K562 (cell line): ENCODE results near the gene CYP11A1. TPM values are rescaled to one million over a fixed set of nuclear protein-coding genes. Genes with fewer than 3 reads are reported as not detected.

Experiments
- BCLAF1 ChIP-seq, 2 experiments: fragments of 450-650 bp in 1 of 2; IDR thresholded peaks; 2 replicates each; pipeline ENCODE4 v1.6.1; 2011 to 2017; ENCODE audit warnings: low read depth in 2 of 2, antibody characterized with exemption in 1 of 2, borderline replicate concordance in 1 of 2, low read length in 1 of 2, mild to moderate bottlenecking in 1 of 2, mixed read lengths in 1 of 2; ENCODE audit not compliant: control insufficient read depth in 1 of 2
- CBFB ChIP-seq: sonication (generic); formaldehyde crosslinking; IDR thresholded peaks from 2 replicates; pipeline ENCODE4 v1.4.0; 2020; ENCODE audit warnings: mild to moderate bottlenecking, missing genetic modification reagents
- CHD2 ChIP-seq: IDR thresholded peaks from 2 replicates; pipeline ENCODE4 v1.6.1; 2011; ENCODE audit warnings: low read depth, low read length
- EP300 ChIP-seq: IDR thresholded peaks from 2 replicates; pipeline ENCODE4 v1.6.1; 2012; ENCODE audit warnings: low read length, improper control_type of control experiment
- GTF2E2 ChIP-seq: fragments of 200-800 bp; sonication (Bioruptor generic); IDR thresholded peaks from 2 replicates; pipeline ENCODE4 v1.6.1; 2016; ENCODE audit warnings: missing genetic modification characterization, missing compliant biosample characterization
- KDM1A ChIP-seq, 2 experiments: fragments of 450-650 bp; IDR thresholded peaks; 2 replicates each; pipeline ENCODE4 v1.6.1; 2016; ENCODE audit warnings: mild to moderate bottlenecking in 2 of 2
- NFRKB ChIP-seq: fragments of 450-650 bp; IDR thresholded peaks from 2 replicates; pipeline ENCODE4 v1.6.1; 2016; ENCODE audit warnings: low read depth
- OTX1 ChIP-seq: fragments of 450-650 bp; formaldehyde crosslinking; IDR thresholded peaks from 2 replicates; pipeline ENCODE4 v1.4.0; 2022; ENCODE audit warnings: mild to moderate bottlenecking
- PBX2 ChIP-seq, 2 experiments: IDR thresholded peaks in 1 of 2; conservative IDR thresholded peaks in 1 of 2; 2 replicates each; pipeline ENCODE4 v1.6.1; 2016; ENCODE audit warnings: low read depth in 2 of 2, mild to moderate bottlenecking in 1 of 2, missing compliant biosample characterization in 1 of 2, missing genetic modification characterization in 1 of 2, moderate library complexity in 1 of 2
- RFX5 ChIP-seq: IDR thresholded peaks from 2 replicates; pipeline ENCODE4 v1.6.1; 2011; ENCODE audit warnings: low read depth, mild to moderate bottlenecking, improper control_type of control experiment, low read length
- SMAD2 ChIP-seq: fragments of 150-350 bp; IDR thresholded peaks from 2 replicates; pipeline ENCODE4 v1.6.1; 2014; ENCODE audit warnings: low read depth, mild to moderate bottlenecking, low read length
- SREBF1 ChIP-seq: fragments of 150-350 bp; IDR thresholded peaks from 2 replicates; pipeline ENCODE4 v1.6.1; 2014; ENCODE audit warnings: antibody characterized with exemption, low read depth, low read length, borderline replicate concordance
- SRSF3 ChIP-seq: fragments of 200-400 bp; formaldehyde crosslinking; IDR thresholded peaks from 2 replicates; pipeline ENCODE4 v1.6.1; 2016; ENCODE audit warnings: mild to moderate bottlenecking, low read length, moderate library complexity; ENCODE audit not compliant: insufficient read depth
- TAL1 ChIP-seq: fragments of 450-650 bp; IDR thresholded peaks from 2 replicates; pipeline ENCODE4 v1.6.1; 2016; ENCODE audit warnings: mild to moderate bottlenecking
- ZNF175 ChIP-seq: fragments of 200-800 bp; sonication (Bioruptor generic); IDR thresholded peaks from 2 replicates; pipeline ENCODE4 v1.6.1; 2016; ENCODE audit warnings: low read depth, mild to moderate bottlenecking, missing genetic modification characterization, missing compliant biosample characterization
- ZNF23 ChIP-seq: fragments of 250-450 bp; sonication (Bioruptor Pico); IDR thresholded peaks from 2 replicates; pipeline ENCODE4 v1.4.0; 2020; ENCODE audit warnings: mild to moderate bottlenecking
- ZNF280B ChIP-seq: fragments of 250-450 bp; sonication (Bioruptor Pico); IDR thresholded peaks from 2 replicates; pipeline ENCODE4 v1.5.1; 2021; ENCODE audit warnings: mild to moderate bottlenecking
- ZNF589 ChIP-seq: fragments of 200-800 bp; sonication (Bioruptor generic); IDR thresholded peaks from 2 replicates; pipeline ENCODE4 v1.6.1; 2016; ENCODE audit warnings: low read depth, missing genetic modification characterization, missing compliant biosample characterization
- ZNF668 ChIP-seq: fragments of 250-450 bp; sonication (Bioruptor Pico); IDR thresholded peaks from 2 replicates; pipeline ENCODE4 v1.8.0; 2022; ENCODE audit warnings: mild to moderate bottlenecking, inconsistent platforms
- polyA plus RNA-seq, 8 experiments: library from polyadenylated mRNA; depleted of rRNA in 4 of 8; stranded (reverse) in 5 of 8; unstranded in 3 of 8; fragments of >200 nt; fragmentation: Nextera tagmentation in 2 of 8; fragmentation: Illumina TruSeq in 1 of 8; extraction: Ambion mirVana in 2 of 8; extraction: Trizol in 1 of 8; gene quantifications; 2 replicates each; pipeline versions ENCODE4 v1.2.1 to v1.2.3, GENCODE V29; 2011 to 2014; ENCODE audit warnings: inconsistent platforms in 1 of 8, missing spikeins in 1 of 8
- total RNA-seq, 7 experiments: library from RNA; depleted of rRNA in 6 of 7; stranded (reverse); fragments of >200 nt in 6 of 7; fragmentation: Illumina TruSeq in 2 of 7; extraction: Trizol in 2 of 7; gene quantifications; 2 replicates each; pipeline versions ENCODE4 v1.2.1 to v1.2.3, GENCODE V29; 2011 to 2021; ENCODE audit warnings: low replicate concordance in 1 of 7

Gene CYP11A1
- total and polyA plus RNA-seq, 9 of the 15 experiments (the other 6 are each of a cell fraction or from before 2014, with no cell fraction given): 0.06 to 0.24 (median 0.10) TPM; not detected in 4

GRCh38 chr15:74311734-74312444 lies 55.6 kb downstream of the CYP11A1 start (continued):
- TF ChIP-seq NFRKB (no peak), CBFB (CRISPR knock-in tag) (no peak), ZNF175 (CRISPR knock-in tag) (0 out of 2 replicates have a peak, but pooled peaks have one; percentile 63), KDM1A (IDR thresholded peaks at IDR 0.05) (peak in 1 of 2 experiments; percentile 33; a peak in 2 of 4 replicates), BCLAF1 (IDR thresholded peaks at IDR 0.05; ENCODE audit: borderline replicate concordance in 1 of 2, control insufficient read depth in 1 of 2, low read depth in 2 of 2, low read length in 1 of 2) (no peak), CHD2 (no peak), ZNF23 (CRISPR knock-in tag) (no peak), SREBF1 (no peak), GTF2E2 (tag) (no peak), OTX1 (CRISPR knock-in tag) (no peak), ZNF589 (CRISPR knock-in tag) (no peak), TAL1 (peak; percentile 53), SRSF3 (no peak), SMAD2 (no peak), ZNF668 (CRISPR knock-in tag) (no peak), ZNF280B (CRISPR knock-in tag) (no peak), EP300 (peak; percentile 47), PBX2 (CRISPR knock-in tag; IDR thresholded peaks at IDR 0.05; ENCODE audit: low read depth) (no peak), PBX2 (tag; conservative IDR thresholded peaks at IDR 0.05; ENCODE audit: low read depth) (0 out of 2 replicates have a peak, but pooled peaks have one; percentile 32), RFX5 (no peak)
